ENCODE data around the gene HMCES.

GRCh38 chr3:129326595-129326994, 47.9 kb downstream of the HMCES start:
- TF ChIP-seq POLR2A (IDR thresholded peaks at IDR 0.05): no peak
- no peak for TF ChIP-seq CTCF (IDR thresholded peaks at IDR 0.05)
